Adrenal gland (tissue), 5 donors: ENCODE results near the gene ULBP1.

Experiments used
- CTCF ChIP-seq, 6 experiments: fragments of 450-650 bp in 4 of 6; fragments of 200-600 bp in 2 of 6; sonication (generic) in 1 of 6; IDR thresholded peaks; 1 replicate in 5 of 6; 2 replicates in 1 of 6; pipeline versions ENCODE4 v1.5.1 to v1.8.0; 2016 to 2021; ENCODE audit warnings: antibody characterized with exemption in 6 of 6, mild to moderate bottlenecking in 2 of 6, moderate library complexity in 1 of 6
- POLR2A ChIP-seq, 2 donors: fragments of 450-650 bp; IDR thresholded peaks; one replicate each; pipeline ENCODE4 v1.6.1; 2017; ENCODE audit warnings: antibody characterized with exemption in 2 of 2, mild to moderate bottlenecking in 2 of 2, moderate library complexity in 1 of 2
- donor health status: DM: no; HTN: no; CAD: no.

DNA sequence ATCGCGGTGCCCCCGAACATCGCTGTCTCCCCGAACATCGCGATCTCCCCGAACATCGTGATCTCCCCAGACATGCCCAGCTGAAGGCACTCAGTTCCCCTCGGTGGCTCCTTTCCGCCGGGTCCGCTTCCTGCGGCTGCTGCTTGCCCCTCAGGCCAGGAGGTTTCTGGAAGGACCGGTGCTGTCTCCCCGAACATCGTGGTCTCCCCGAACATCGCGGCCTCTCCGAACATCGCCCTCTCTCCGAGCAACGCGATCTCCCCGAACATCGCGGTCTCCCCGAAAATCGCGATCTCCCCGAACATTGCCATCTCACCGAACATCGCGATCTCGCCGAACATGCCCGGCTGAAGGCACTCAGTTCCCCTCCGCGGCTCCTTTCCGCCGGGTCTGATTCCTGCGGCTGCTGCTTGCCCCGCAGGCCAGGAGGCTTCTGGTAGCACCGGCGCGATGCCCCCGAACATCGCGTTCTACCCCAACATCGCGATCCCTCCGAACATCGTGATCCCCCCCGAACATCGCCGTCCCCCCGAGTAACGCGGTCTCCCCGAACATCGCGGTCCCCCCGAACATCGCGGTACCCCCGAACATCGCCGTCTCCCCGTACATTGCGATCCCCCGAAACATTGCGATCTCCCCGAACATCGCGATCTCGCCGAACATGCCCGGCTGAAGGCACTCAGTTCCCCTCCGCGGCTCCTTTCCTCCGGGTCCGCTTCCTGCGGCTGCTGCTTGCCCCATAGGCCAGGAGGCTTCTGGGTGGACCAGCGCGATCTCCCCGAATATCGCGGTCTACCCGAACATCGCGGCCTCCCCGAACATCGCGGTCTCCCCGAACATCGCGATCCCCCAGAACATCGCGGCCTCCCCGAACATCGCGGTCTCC is 808 bp downstream of the ULBP1 start:
- TF ChIP-seq CTCF (IDR thresholded peaks at IDR 0.05): no peak
- no peak for TF ChIP-seq POLR2A (IDR thresholded peaks at IDR 0.05)
